Trophoblast cell (in vitro differentiated cells and primary cell): Measurements from ENCODE around the gene SYT2.
A peak's percentile ranks its signal among the peaks of the same experiment; 100 is the strongest.

ENCODE experiments used
- DNase-seq, 2 donors: peaks; one replicate each; pipeline ENCODE4 v3.0.0-alpha.2; 2016
- H2AFZ ChIP-seq: 2 replicates; pipeline ENCODE4 v1.6.1; 2013; ENCODE audit warnings: low read length, moderate library complexity, mild to moderate bottlenecking; ENCODE audit not compliant: insufficient read depth, poor library complexity
- H2AK5ac ChIP-seq: 2 replicates; pipeline ENCODE4 v1.6.1; 2013; ENCODE audit warnings: mild to moderate bottlenecking, low read length
- H2BK120ac ChIP-seq: 2 replicates; pipeline ENCODE4 v1.6.1; 2013; ENCODE audit warnings: low read length, mild to moderate bottlenecking, moderate library complexity; ENCODE audit not compliant: insufficient read depth, poor library complexity
- H2BK12ac ChIP-seq: 2 replicates; pipeline ENCODE4 v1.6.1; 2013; ENCODE audit warnings: mild to moderate bottlenecking, low read length, moderate library complexity
- H2BK5ac ChIP-seq: 2 replicates; pipeline ENCODE4 v1.6.1; 2013; ENCODE audit warnings: low read length, low read depth, moderate library complexity, mild to moderate bottlenecking; ENCODE audit not compliant: poor library complexity
- H3K14ac ChIP-seq: 2 replicates; pipeline ENCODE4 v1.6.1; 2013; ENCODE audit warnings: mild to moderate bottlenecking, low read length
- H3K18ac ChIP-seq: 2 replicates; pipeline ENCODE4 v1.6.1; 2013; ENCODE audit warnings: mild to moderate bottlenecking, low read length
- H3K23ac ChIP-seq: 2 replicates; pipeline ENCODE4 v1.6.1; 2013; ENCODE audit warnings: low read length
- H3K27ac ChIP-seq: 2 replicates; pipeline ENCODE4 v1.5.1; 2013; ENCODE audit warnings: low read depth, mild to moderate bottlenecking, inconsistent platforms, low read length, moderate library complexity
- H3K27me3 ChIP-seq: 2 replicates; pipeline ENCODE4 v1.6.1; 2013; ENCODE audit warnings: inconsistent platforms, mild to moderate bottlenecking, low read length, moderate library complexity; ENCODE audit not compliant: insufficient read depth
- H3K36me3 ChIP-seq, 2 experiments: 1 replicate in 1 of 2; 2 replicates in 1 of 2; pipeline ENCODE4 v1.6.1; 2013; ENCODE audit warnings: low read length in 2 of 2, mild to moderate bottlenecking in 2 of 2, moderate library complexity in 1 of 2; ENCODE audit not compliant: insufficient read depth in 2 of 2, control insufficient read depth in 1 of 2
- H3K4ac ChIP-seq: 2 replicates; pipeline ENCODE4 v1.6.1; 2013; ENCODE audit warnings: low read depth, mild to moderate bottlenecking, low read length, moderate library complexity
- H3K4me1 ChIP-seq, 2 experiments: 1 replicate in 1 of 2; 2 replicates in 1 of 2; pipeline ENCODE4 v1.6.1; 2013; ENCODE audit warnings: low read length in 2 of 2, mild to moderate bottlenecking in 2 of 2, moderate library complexity in 1 of 2; ENCODE audit not compliant: insufficient read depth in 2 of 2, control insufficient read depth in 1 of 2
- H3K4me2 ChIP-seq: 2 replicates; pipeline ENCODE4 v1.6.1; 2013; ENCODE audit warnings: inconsistent platforms, mild to moderate bottlenecking, low read length, moderate library complexity
- H3K4me3 ChIP-seq: 2 replicates; pipeline ENCODE4 v1.5.1; 2013; ENCODE audit warnings: mild to moderate bottlenecking, low read depth, low read length, inconsistent platforms
- H3K79me1 ChIP-seq: one replicate; pipeline ENCODE4 v1.6.1; 2013; ENCODE audit warnings: low read length
- H3K79me2 ChIP-seq: 2 replicates; pipeline ENCODE4 v1.6.1; 2013; ENCODE audit warnings: low read length, mild to moderate bottlenecking; ENCODE audit not compliant: control insufficient read depth, insufficient read depth, poor library complexity
- H3K9ac ChIP-seq: 2 replicates; pipeline ENCODE4 v1.6.1; 2013; ENCODE audit warnings: mild to moderate bottlenecking, low read length
- H3K9me3 ChIP-seq: 2 replicates; pipeline ENCODE4 v1.6.1; 2013; ENCODE audit warnings: low read depth, mild to moderate bottlenecking, control low read depth, inconsistent platforms, low read length; ENCODE audit not compliant: insufficient read depth
- H4K12ac ChIP-seq: 2 replicates; pipeline ENCODE4 v1.6.1; 2013; ENCODE audit warnings: low read depth, mild to moderate bottlenecking, low read length, moderate library complexity
- H4K8ac ChIP-seq: 2 replicates; pipeline ENCODE4 v1.6.1; 2013; ENCODE audit warnings: low read depth, mild to moderate bottlenecking, low read length, moderate library complexity
- H4K91ac ChIP-seq: one replicate; pipeline ENCODE4 v1.6.1; 2013; ENCODE audit warnings: low read depth, mild to moderate bottlenecking, low read length, moderate library complexity
- WGBS: extraction: QIAGEN DNeasy Blood & Tissue Kit; methylation state at CpG from one replicate; pipeline ENCODE4 v1.1.7; 2013; ENCODE audit warnings: missing lambda C conversion rate; ENCODE audit not compliant: insufficient read length, insufficient coverage; ENCODE audit errors: extremely low coverage; 5-methylcytosine and 5-hydroxymethylcytosine counted together

SYT2 gene

GRCh38 chr1:202656057-202656456 is 54.2 kb downstream of the SYT2 start:
- H3K9me3 ChIP-seq: no peaks in the 10 kb centered on the region
- no peaks in the 10 kb centered on the region for H3K79me2 ChIP-seq
- H3K79me1 ChIP-seq: no peaks in the 10 kb centered on the region
- no peak overlapping the region for H3K4me3 ChIP-seq
- H4K12ac ChIP-seq: no peak overlapping the region
- no peak overlapping the region for H2BK12ac ChIP-seq
- H3K23ac ChIP-seq: no peak overlapping the region
- H3K36me3 ChIP-seq: no peaks in the 10 kb centered on the region
- H4K8ac ChIP-seq: no peak overlapping the region
- no CpG with 5 or more reads among the region's 10 CpGs for WGBS
- no peak overlapping the region for H3K4ac ChIP-seq
- no peak overlapping the region for H2AFZ ChIP-seq
- H3K27me3 ChIP-seq: no peaks in the 10 kb centered on the region
- H2AK5ac ChIP-seq: no peak overlapping the region
- H3K9ac ChIP-seq: no peak overlapping the region
- no peak overlapping the region for H3K4me2 ChIP-seq
- peak in 1 of 2 donors; percentile 3 for DNase-seq
- no peak overlapping the region for H3K18ac ChIP-seq
- no peak overlapping the region for H2BK5ac ChIP-seq
- H3K4me1 ChIP-seq: no peaks in the 10 kb centered on the region
- H2BK120ac ChIP-seq: no peak overlapping the region
- H3K27ac ChIP-seq: no peak overlapping the region
- no peak overlapping the region for H3K14ac ChIP-seq
- H4K91ac ChIP-seq: no peak overlapping the region

- Histone ChIP-seq H3K18ac (no peak overlapping the region), H3K9ac (no peak overlapping the region), H2BK12ac (no peak overlapping the region), H3K4me1 (no peaks in the 10 kb centered on the region), H2AK5ac (no peak overlapping the region), H4K91ac (no peak overlapping the region), H3K4me2 (no peak overlapping the region), H3K23ac (no peak overlapping the region), H3K27ac (no peak overlapping the region), H3K4me3 (no peak overlapping the region), H3K14ac (no peak overlapping the region), H3K9me3 (no peaks in the 10 kb centered on the region), H2AFZ (no peak overlapping the region), H3K79me2 (no peaks in the 10 kb centered on the region), H4K12ac (no peak overlapping the region), H2BK5ac (no peak overlapping the region), H3K36me3 (no peaks in the 10 kb centered on the region), H3K4ac (no peak overlapping the region), H3K27me3 (no peaks in the 10 kb centered on the region), H2BK120ac (no peak overlapping the region), H4K8ac (no peak overlapping the region), H3K79me1 (no peaks in the 10 kb centered on the region)
- no peak for DNase-seq
- no CpG with 5 or more reads among the region's 6 CpGs for WGBS
Observed at GRCh38 chr1:202654079-202654478, 56.2 kb downstream of the SYT2 start.

GRCh38 chr1:202649553-202650392 is 60.5 kb downstream of the SYT2 start:
- no peak overlapping the region for H3K4ac ChIP-seq
- H3K27me3 ChIP-seq: peaks cover 5% of the 10 kb centered on the region
- no CpG with 5 or more reads among the region's 15 CpGs for WGBS
- no peaks in the 10 kb centered on the region for H3K4me1 ChIP-seq
- no peak overlapping the region for H2AK5ac ChIP-seq
- no peak overlapping the region for H4K8ac ChIP-seq
- H3K9ac ChIP-seq: no peak overlapping the region
- DNase-seq: no peak
- no peaks in the 10 kb centered on the region for H3K36me3 ChIP-seq
- H3K23ac ChIP-seq: no peak overlapping the region
- H2BK12ac ChIP-seq: no peak overlapping the region
- no peaks in the 10 kb centered on the region for H3K9me3 ChIP-seq
- H3K27ac ChIP-seq: no peak overlapping the region
- no peak overlapping the region for H3K4me2 ChIP-seq
- no peak overlapping the region for H3K18ac ChIP-seq
- no peak overlapping the region for H2BK5ac ChIP-seq
- H3K14ac ChIP-seq: no peak overlapping the region
- no peak overlapping the region for H4K12ac ChIP-seq
- no peak overlapping the region for H3K4me3 ChIP-seq
- H2AFZ ChIP-seq: no peak overlapping the region
- H4K91ac ChIP-seq: no peak overlapping the region
- no peaks in the 10 kb centered on the region for H3K79me1 ChIP-seq
- H2BK120ac ChIP-seq: no peak overlapping the region
- no peaks in the 10 kb centered on the region for H3K79me2 ChIP-seq

GRCh38 chr1:202648605-202649226 is 61.5 kb downstream of the SYT2 start:
- H3K4me2 ChIP-seq: no peak overlapping the region
- no peak for DNase-seq
- H3K4me1 ChIP-seq: peaks cover 0 to 2% of the 10 kb centered on the region in 2 experiments
- H4K91ac ChIP-seq: no peak overlapping the region
- no peak overlapping the region for H3K4ac ChIP-seq
- H3K79me1 ChIP-seq: no peaks in the 10 kb centered on the region
- H3K27me3 ChIP-seq: peaks cover 15% of the 10 kb centered on the region
- H3K23ac ChIP-seq: no peak overlapping the region
- H3K14ac ChIP-seq: no peak overlapping the region
- no peak overlapping the region for H4K12ac ChIP-seq
- H3K18ac ChIP-seq: no peak overlapping the region
- no peak overlapping the region for H3K4me3 ChIP-seq
- WGBS: no CpG with 5 or more reads among the region's 2 CpGs
- H2AK5ac ChIP-seq: no peak overlapping the region
- H3K9ac ChIP-seq: no peak overlapping the region
- H3K27ac ChIP-seq: no peak overlapping the region
- H3K36me3 ChIP-seq: no peaks in the 10 kb centered on the region
- no peak overlapping the region for H2BK5ac ChIP-seq
- H2BK12ac ChIP-seq: no peak overlapping the region
- peaks cover 2% of the 10 kb centered on the region for H3K9me3 ChIP-seq
- no peak overlapping the region for H2BK120ac ChIP-seq
- H2AFZ ChIP-seq: no peak overlapping the region
- H4K8ac ChIP-seq: no peak overlapping the region
- no peaks in the 10 kb centered on the region for H3K79me2 ChIP-seq
